Activated B cell treated with CpG ODN at 0.5 μM for 24 hours (primary cell): ENCODE results near the gene IST1. TPM values are rescaled to one million over a fixed set of nuclear protein-coding genes. Genes with fewer than 3 reads are reported as not detected.

Experiments used
- ATAC-seq: fragments of 200-7000 bp; cut with Tn5 transposase; one replicate; pipeline ENCODE4 v1.10.0; 2021; ENCODE audit warnings: low read depth, mild to moderate bottlenecking, moderate library complexity
- CTCF ChIA-PET: fragments of 350-600 bp; sonication (Branson Sonifier 250); formaldehyde crosslinking; loops from one replicate; lab custom pipeline; 2021; ENCODE audit warnings: antibody characterized with exemption; lab: Charles Lee
- POLR2A ChIA-PET: fragments of 350-600 bp; sonication (Branson Sonifier 250); formaldehyde crosslinking; loops from one replicate; lab custom pipeline; 2021; ENCODE audit warnings: antibody characterized with exemption; lab: Charles Lee
- DNase-seq: peaks from one replicate; pipeline ENCODE4 v3.0.0; 2022
- H3K27ac Mint-ChIP-seq: one replicate; pipeline ENCODE4 v1.8.0; 2020; ENCODE audit warnings: mixed read lengths
- H3K27me3 Mint-ChIP-seq: one replicate; pipeline ENCODE4 v1.8.0; 2021; ENCODE audit warnings: mixed read lengths
- H3K36me3 Mint-ChIP-seq: one replicate; pipeline ENCODE4 v1.8.0; 2021; ENCODE audit warnings: low read depth, mixed read lengths
- H3K4me1 Mint-ChIP-seq: one replicate; pipeline ENCODE4 v1.8.0; 2021; ENCODE audit warnings: mixed read lengths
- H3K4me3 Mint-ChIP-seq: one replicate; pipeline ENCODE4 v1.8.0; 2020; ENCODE audit warnings: mild to moderate bottlenecking, mixed read lengths
- H3K9me3 Mint-ChIP-seq: one replicate; pipeline ENCODE4 v1.8.0; 2020; ENCODE audit warnings: mixed read lengths
- CTCF ChIP-seq: fragments of 200-600 bp; IDR thresholded peaks from one replicate; pipeline ENCODE4 v1.8.0; 2022; ENCODE audit warnings: antibody characterized with exemption, mild to moderate bottlenecking
- intact Hi-C: fragments of 100-400 bp; cut with micrococcal nuclease; formaldehyde crosslinking; loops from one replicate; pipeline ENCODE4 v1.15.1; 2024
- total RNA-seq: library from RNA; stranded (reverse); gene quantifications from 2 replicates; pipeline ENCODE4 v1.2.3, GENCODE V29; 2022

The IST1 gene
- total RNA-seq, 1 donor from 2014 or later: 206 TPM

- Mint-ChIP-seq H3K9me3 (no peaks in the 10 kb centered on the region), H3K27me3 (no peaks in the 10 kb centered on the region), H3K4me3 (no peak overlapping the region), H3K4me1 (peaks cover 4% of the 10 kb centered on the region), H3K27ac (no peak overlapping the region), H3K36me3 (peaks cover 87% of the 10 kb centered on the region)
- CTCF ChIA-PET: no interaction called here
- intact Hi-C loops: no loop called here
- DNase-seq: no peak
- TF ChIP-seq CTCF: no peak
- ATAC-seq: no peak
- POLR2A ChIA-PET: no interaction called here
Observed at GRCh38 chr16:71927383-71927782, 32.1 kb downstream of the IST1 start.

GRCh38 chr16:71927787-71928186 is 32.5 kb downstream of the IST1 start:
- intact Hi-C loops: no loop called here
- H3K27ac Mint-ChIP-seq: no peak overlapping the region

GRCh38 chr16:71929048-71929447 is 33.7 kb downstream of the IST1 start:
- TF ChIP-seq CTCF: no peak
- DNase-seq (no peak), ATAC-seq (no peak)
- Mint-ChIP-seq H3K9me3 (no peaks in the 10 kb centered on the region), H3K27me3 (no peaks in the 10 kb centered on the region), H3K4me3 (no peak overlapping the region), H3K4me1 (peaks cover 4% of the 10 kb centered on the region), H3K27ac (no peak overlapping the region), H3K36me3 (peaks cover 79% of the 10 kb centered on the region)
- ChIA-PET CTCF (interaction anchor here (1.1 to 1.6 kb wide), 2 partner anchors 9 to 32 kb away, joined by 3 to 4 read pairs; no protein-coding TSS in a partner anchor), POLR2A (no interaction called here)
- intact Hi-C loops: no loop called here

More at GRCh38 chr16:71927787-71928186, 32.5 kb downstream of the IST1 start:
- ChIA-PET CTCF (interaction anchor here (1.6 kb wide), 1 partner anchor 34 kb away, joined by 4 read pairs; no protein-coding TSS in a partner anchor), POLR2A (no interaction called here)
- TF ChIP-seq CTCF: no peak
- no peak overlapping the region for H3K4me3 Mint-ChIP-seq
- peaks cover 4% of the 10 kb centered on the region for H3K4me1 Mint-ChIP-seq
- H3K9me3 Mint-ChIP-seq: no peaks in the 10 kb centered on the region
- DNase-seq (no peak), ATAC-seq (no peak)
- H3K36me3 Mint-ChIP-seq: peaks cover 83% of the 10 kb centered on the region
- H3K27me3 Mint-ChIP-seq: no peaks in the 10 kb centered on the region

GRCh38 chr16:71930013-71930563 is 34.8 kb downstream of the IST1 start:
- ChIA-PET CTCF (no interaction called here), POLR2A (no interaction called here)
- H3K27me3 Mint-ChIP-seq: no peaks in the 10 kb centered on the region
- no peak for TF ChIP-seq CTCF
- intact Hi-C loops: no loop called here
- ATAC-seq: no peak
- no peak overlapping the region for H3K27ac Mint-ChIP-seq
- no peak overlapping the region for H3K4me3 Mint-ChIP-seq
- peaks cover 5% of the 10 kb centered on the region for H3K4me1 Mint-ChIP-seq
- no peak for DNase-seq
- no peaks in the 10 kb centered on the region for H3K9me3 Mint-ChIP-seq
- peaks cover 77% of the 10 kb centered on the region for H3K36me3 Mint-ChIP-seq

GRCh38 chr16:71931001-71931400 is 35.7 kb downstream of the IST1 start:
- no peak for TF ChIP-seq CTCF
- ATAC-seq (no peak), DNase-seq (no peak)
- CTCF ChIA-PET: no interaction called here
- Mint-ChIP-seq H3K27me3 (no peaks in the 10 kb centered on the region), H3K27ac (no peak overlapping the region), H3K9me3 (no peaks in the 10 kb centered on the region), H3K4me3 (no peak overlapping the region), H3K36me3 (peaks cover 73% of the 10 kb centered on the region), H3K4me1 (peaks cover 10% of the 10 kb centered on the region)
- intact Hi-C loops: no loop called here
- POLR2A ChIA-PET: interaction anchor here (0.9 kb wide), 1 partner anchor 11 kb away, joined by 6 read pairs; no protein-coding TSS in a partner anchor
